Activated CD8-positive, alpha-beta memory T cell treated with anti-CD3 and anti-CD28 coated beads for 1 hour (primary cell): ENCODE data around the gene NUDT6.
"Not testable (repeated sequence)": the region's sequence is repeated elsewhere in the genome, so short reads cannot be mapped to it uniquely, and the experiment has no call there.

Experiments
- DNase-seq, 2 donors: peaks; one replicate each; pipeline ENCODE4 v3.0.0-alpha.2; 2020; ENCODE audit warnings: low read depth in 1 of 2; ENCODE audit errors: extremely low read depth in 1 of 2

NUDT6 gene

GRCh38 chr4:122879001-122879400 is 43.4 kb downstream of the NUDT6 start:
- DNase-seq: no peak

GRCh38 chr4:122876456-122876855 is 45.9 kb downstream of the NUDT6 start:
- no peak for DNase-seq

GRCh38 chr4:122875949-122876348 is 46.4 kb downstream of the NUDT6 start:
- no peak for DNase-seq

- no peak for DNase-seq
Observed at GRCh38 chr4:122873821-122874593, 48.4 kb downstream of the NUDT6 start.

- no peak for DNase-seq
Observed at GRCh38 chr4:122873146-122873545, 49.3 kb downstream of the NUDT6 start.

GRCh38 chr4:122868235-122868634 is 54.2 kb downstream of the NUDT6 start:
- not testable (repeated sequence) for DNase-seq

- no peak for DNase-seq
Observed at GRCh38 chr4:122865425-122865824, 57.0 kb downstream of the NUDT6 start.

- DNase-seq: no peak
Observed at GRCh38 chr4:122863639-122864038, 58.8 kb downstream of the NUDT6 start.

GRCh38 chr4:122861172-122861943 is 61.0 kb downstream of the NUDT6 start:
- DNase-seq: no peak

GRCh38 chr4:122858705-122859104 is 63.7 kb downstream of the NUDT6 start:
- no peak for DNase-seq

GRCh38 chr4:122857160-122857559 is 65.2 kb downstream of the NUDT6 start:
- no peak for DNase-seq

GRCh38 chr4:122855353-122855890 is 67.0 kb downstream of the NUDT6 start:
- no peak for DNase-seq

- no peak for DNase-seq
Observed at GRCh38 chr4:122854447-122855352, 67.7 kb downstream of the NUDT6 start.

GRCh38 chr4:122851568-122851967 is 70.8 kb downstream of the NUDT6 start:
- no peak for DNase-seq

GRCh38 chr4:122849789-122850188 is 72.6 kb downstream of the NUDT6 start:
- not testable (repeated sequence) for DNase-seq

- DNase-seq: no peak
Observed at GRCh38 chr4:122847931-122848330, 74.5 kb downstream of the NUDT6 start.

GRCh38 chr4:122845760-122846159 is 76.6 kb downstream of the NUDT6 start:
- DNase-seq: no peak

- DNase-seq: no peak
Observed at GRCh38 chr4:122845066-122845465, 77.3 kb downstream of the NUDT6 start.

- DNase-seq: not testable (repeated sequence)
Observed at GRCh38 chr4:122844391-122844790, 78.0 kb downstream of the NUDT6 start.

GRCh38 chr4:122842984-122843531 is 79.3 kb downstream of the NUDT6 start:
- no peak for DNase-seq
